H9 (cell line): Measurements from ENCODE around the gene ZNF358. TPM values are rescaled to one million over a fixed set of nuclear protein-coding genes. Genes with fewer than 3 reads are reported as not detected.

Experiments
- DNase-seq: peaks from one replicate; pipeline ENCODE4 v3.0.0-alpha.2; 2017
- H2AFZ ChIP-seq: one replicate; pipeline ENCODE4 v1.6.1; 2013; ENCODE audit warnings: mild to moderate bottlenecking, low read length, control low read depth, moderate library complexity
- H2AK5ac ChIP-seq: 2 replicates; pipeline ENCODE4 v1.6.1; 2013; ENCODE audit warnings: low read length, control low read depth, mixed read lengths; ENCODE audit not compliant: insufficient read length
- H2BK120ac ChIP-seq: one replicate; pipeline ENCODE4 v1.6.1; 2013; ENCODE audit warnings: low read depth, mild to moderate bottlenecking, low read length, control low read depth, inconsistent platforms; ENCODE audit not compliant: poor library complexity, severe bottlenecking
- H2BK12ac ChIP-seq: 2 replicates; pipeline ENCODE4 v1.6.1; 2013; ENCODE audit warnings: low read length, control low read depth, mixed read lengths, low read depth; ENCODE audit not compliant: insufficient read length
- H2BK15ac ChIP-seq: 2 replicates; pipeline ENCODE4 v1.6.1; 2013; ENCODE audit warnings: low read depth, low read length, control low read depth
- H2BK20ac ChIP-seq: one replicate; pipeline ENCODE4 v1.6.1; 2013; ENCODE audit warnings: low read depth, mild to moderate bottlenecking, low read length, control low read depth, inconsistent platforms; ENCODE audit not compliant: poor library complexity, severe bottlenecking
- H2BK5ac ChIP-seq: 2 replicates; pipeline ENCODE4 v1.6.1; 2013; ENCODE audit warnings: low read length, control low read depth, mixed read lengths; ENCODE audit not compliant: insufficient read length
- H3K14ac ChIP-seq: 2 replicates; pipeline ENCODE4 v1.6.1; 2013; ENCODE audit warnings: low read length, control low read depth; ENCODE audit not compliant: insufficient read depth
- H3K18ac ChIP-seq: 2 replicates; pipeline ENCODE4 v1.6.1; 2013; ENCODE audit warnings: low read depth, mild to moderate bottlenecking, mixed read lengths, low read length, control low read depth; ENCODE audit not compliant: insufficient read length
- H3K23ac ChIP-seq: 2 replicates; pipeline ENCODE4 v1.6.1; 2013; ENCODE audit warnings: low read length, control low read depth, mixed read lengths, low read depth; ENCODE audit not compliant: insufficient read length
- H3K23me2 ChIP-seq: 2 replicates; pipeline ENCODE4 v1.6.1; 2013; ENCODE audit warnings: low read depth, mild to moderate bottlenecking, mixed read lengths, low read length, control low read depth; ENCODE audit not compliant: insufficient read length, poor library complexity, severe bottlenecking
- H3K27ac ChIP-seq: 2 replicates; pipeline ENCODE4 v1.5.1; 2013; ENCODE audit warnings: low read length, control low read depth, mixed read lengths, low read depth; ENCODE audit not compliant: insufficient read length
- H3K27me3 ChIP-seq: 2 replicates; pipeline ENCODE4 v1.6.1; 2013; ENCODE audit warnings: low read length, control low read depth, inconsistent platforms; ENCODE audit not compliant: insufficient read depth
- H3K4ac ChIP-seq: 2 replicates; pipeline ENCODE4 v1.6.1; 2013; ENCODE audit warnings: low read depth, mild to moderate bottlenecking, control low read depth, inconsistent platforms, low read length, moderate library complexity
- H3K4me1 ChIP-seq: 2 replicates; pipeline ENCODE4 v1.6.1; 2013; ENCODE audit warnings: low read length, control low read depth, inconsistent platforms; ENCODE audit not compliant: insufficient read depth
- H3K4me2 ChIP-seq: 2 replicates; pipeline ENCODE4 v1.6.1; 2013; ENCODE audit warnings: low read length, control low read depth, mixed read lengths; ENCODE audit not compliant: insufficient read length, insufficient read depth
- H3K56ac ChIP-seq: 2 replicates; pipeline ENCODE4 v1.6.1; 2013; ENCODE audit warnings: low read depth, mild to moderate bottlenecking, mixed read lengths, low read length, control low read depth; ENCODE audit not compliant: insufficient read length
- H3K79me1 ChIP-seq: 2 replicates; pipeline ENCODE4 v1.6.1; 2013; ENCODE audit warnings: low read depth, mild to moderate bottlenecking, moderate library complexity, low read length, control low read depth, inconsistent platforms; ENCODE audit not compliant: insufficient read depth, poor library complexity, severe bottlenecking
- H3K79me2 ChIP-seq: 2 replicates; pipeline ENCODE4 v1.6.1; 2013; ENCODE audit warnings: low read length, control low read depth, inconsistent platforms; ENCODE audit not compliant: insufficient read depth
- H3K9ac ChIP-seq: 2 replicates; pipeline ENCODE4 v1.6.1; 2013; ENCODE audit warnings: low read length, control low read depth, mixed read lengths; ENCODE audit not compliant: insufficient read length; ENCODE audit errors: extremely low read depth
- H3K9me3 ChIP-seq: one replicate; pipeline ENCODE4 v1.6.1; 2013; ENCODE audit warnings: low read depth, low read length, inconsistent platforms; ENCODE audit not compliant: control insufficient read depth
- H3T11ph ChIP-seq: one replicate; pipeline ENCODE4 v1.6.1; 2013; ENCODE audit warnings: mild to moderate bottlenecking, low read length, control low read depth, inconsistent platforms
- H4K20me1 ChIP-seq: one replicate; pipeline ENCODE4 v1.6.1; 2013; ENCODE audit not compliant: control insufficient read depth, insufficient read length, insufficient read depth
- H4K5ac ChIP-seq: 2 replicates; pipeline ENCODE4 v1.6.1; 2013; ENCODE audit warnings: low read depth, mild to moderate bottlenecking, mixed read lengths, low read length, control low read depth; ENCODE audit not compliant: insufficient read length
- H4K8ac ChIP-seq: replicated peaks from 2 replicates; pipeline ENCODE4 v1.6.1; 2013; ENCODE audit warnings: low read length, control low read depth, mixed read lengths, low read depth; ENCODE audit not compliant: insufficient read length
- H4K91ac ChIP-seq: 2 replicates; pipeline ENCODE4 v1.6.1; 2013; ENCODE audit warnings: low read depth, mild to moderate bottlenecking, moderate library complexity, mixed read lengths, low read length, control low read depth; ENCODE audit not compliant: insufficient read length
- H3K27ac Mint-ChIP-seq, 3 experiments: 2 replicates in 2 of 3; 3 replicates in 1 of 3; pipeline ENCODE4 v1.8.0; 2020 to 2021; ENCODE audit warnings: mixed read lengths in 3 of 3, mild to moderate bottlenecking in 1 of 3, moderate library complexity in 1 of 3
- H3K27me3 Mint-ChIP-seq: 2 replicates; pipeline ENCODE4 v1.8.0; 2021; ENCODE audit warnings: low read depth, mild to moderate bottlenecking, moderate library complexity, mixed read lengths
- H3K36me3 Mint-ChIP-seq, 3 experiments: 2 replicates in 2 of 3; 3 replicates in 1 of 3; pipeline ENCODE4 v1.8.0; 2020 to 2021; ENCODE audit warnings: low read depth in 3 of 3, mixed read lengths in 3 of 3; ENCODE audit not compliant: insufficient read depth in 1 of 3
- H3K4me1 Mint-ChIP-seq, 2 experiments: 2 replicates each; pipeline ENCODE4 v1.8.0; 2020; ENCODE audit warnings: mixed read lengths in 2 of 2
- H3K4me3 Mint-ChIP-seq, 2 experiments: 2 replicates in 1 of 2; 3 replicates in 1 of 2; pipeline ENCODE4 v1.8.0; 2020 to 2021; ENCODE audit warnings: mild to moderate bottlenecking in 2 of 2, mixed read lengths in 2 of 2, moderate library complexity in 1 of 2
- H3K9me3 Mint-ChIP-seq, 2 experiments: 2 replicates in 1 of 2; 3 replicates in 1 of 2; pipeline ENCODE4 v1.8.0; 2020; ENCODE audit warnings: mild to moderate bottlenecking in 2 of 2, mixed read lengths in 2 of 2, moderate library complexity in 1 of 2
- CTCF ChIP-seq: fragments of 200-600 bp; sonication (generic); conservative IDR thresholded peaks from 3 replicates; pipeline ENCODE4 v1.8.0; 2021; ENCODE audit warnings: antibody characterized with exemption, mild to moderate bottlenecking
- WGBS: extraction: QIAGEN DNeasy Blood & Tissue Kit; methylation state at CpG from one replicate; pipeline ENCODE4 v1.1.7; 2013; ENCODE audit warnings: missing lambda C conversion rate, low lambda C conversion rate, mixed read lengths; ENCODE audit not compliant: insufficient read length; ENCODE audit errors: extremely low coverage; 5-methylcytosine and 5-hydroxymethylcytosine counted together
- total RNA-seq: library from RNA; stranded (reverse); gene quantifications from 2 replicates; pipeline ENCODE4 v1.2.1, GENCODE V29; 2021

Gene ZNF358
- total RNA-seq, 1 experiment from 2014 or later: 40.5 TPM

GRCh38 chr19:7545300-7545699 lies 29.4 kb downstream of the ZNF358 start:
- Histone ChIP-seq H2BK20ac (no peak overlapping the region), H3K23me2 (no peaks in the 10 kb centered on the region), H2BK5ac (no peak overlapping the region), H4K20me1 (peaks cover 2% of the 10 kb centered on the region), H2AFZ (no peak overlapping the region), H3K4me2 (no peak overlapping the region), H3K9ac (no peak overlapping the region), H3K9me3 (no peaks in the 10 kb centered on the region), H3T11ph (no peak overlapping the region), H4K5ac (no peak overlapping the region), H3K23ac (no peak overlapping the region), H3K27ac (no peak overlapping the region), H3K14ac (no peak overlapping the region), H3K27me3 (no peaks in the 10 kb centered on the region), H3K18ac (no peak overlapping the region), H4K91ac (no peak overlapping the region), H3K4ac (no peak overlapping the region), H2BK120ac (no peak overlapping the region), H3K4me1 (no peaks in the 10 kb centered on the region), H3K79me1 (no peaks in the 10 kb centered on the region), H3K79me2 (no peaks in the 10 kb centered on the region), H2AK5ac (no peak overlapping the region), H2BK15ac (no peak overlapping the region), H3K56ac (no peak overlapping the region), H4K8ac (no peak overlapping the region), H2BK12ac (no peak overlapping the region)
- no peak for DNase-seq
- Mint-ChIP-seq H3K4me1 (no peaks in the 10 kb centered on the region), H3K4me3 (no peak overlapping the region), H3K9me3 (no peaks in the 10 kb centered on the region), H3K27ac (no peak overlapping the region), H3K27me3 (no peaks in the 10 kb centered on the region), H3K36me3 (peaks cover 8 to 35% (median 27%) of the 10 kb centered on the region in 3 experiments; a peak in 6 of 7 replicates)
- no CpG with 5 or more reads among the region's 8 CpGs for WGBS
- no peak for TF ChIP-seq CTCF
